Fibroblast of peridontal ligament (primary cell): ENCODE data around the gene SH3BP4.

Experiments
- DNase-seq: peaks from one replicate; pipeline ENCODE4 v3.0.0-alpha.2; 2010; ENCODE audit errors: extremely low read depth

Gene SH3BP4

GRCh38 chr2:234998404-234999211 lies 46.8 kb downstream of the SH3BP4 start:
- DNase-seq = no peak

GRCh38 chr2:234999740-235000425 lies 48.1 kb downstream of the SH3BP4 start:
- no peak for DNase-seq

- DNase-seq = no peak
These were observed 48.8 kb downstream of the SH3BP4 start for GRCh38 chr2:235000426-235001236.

DNA sequence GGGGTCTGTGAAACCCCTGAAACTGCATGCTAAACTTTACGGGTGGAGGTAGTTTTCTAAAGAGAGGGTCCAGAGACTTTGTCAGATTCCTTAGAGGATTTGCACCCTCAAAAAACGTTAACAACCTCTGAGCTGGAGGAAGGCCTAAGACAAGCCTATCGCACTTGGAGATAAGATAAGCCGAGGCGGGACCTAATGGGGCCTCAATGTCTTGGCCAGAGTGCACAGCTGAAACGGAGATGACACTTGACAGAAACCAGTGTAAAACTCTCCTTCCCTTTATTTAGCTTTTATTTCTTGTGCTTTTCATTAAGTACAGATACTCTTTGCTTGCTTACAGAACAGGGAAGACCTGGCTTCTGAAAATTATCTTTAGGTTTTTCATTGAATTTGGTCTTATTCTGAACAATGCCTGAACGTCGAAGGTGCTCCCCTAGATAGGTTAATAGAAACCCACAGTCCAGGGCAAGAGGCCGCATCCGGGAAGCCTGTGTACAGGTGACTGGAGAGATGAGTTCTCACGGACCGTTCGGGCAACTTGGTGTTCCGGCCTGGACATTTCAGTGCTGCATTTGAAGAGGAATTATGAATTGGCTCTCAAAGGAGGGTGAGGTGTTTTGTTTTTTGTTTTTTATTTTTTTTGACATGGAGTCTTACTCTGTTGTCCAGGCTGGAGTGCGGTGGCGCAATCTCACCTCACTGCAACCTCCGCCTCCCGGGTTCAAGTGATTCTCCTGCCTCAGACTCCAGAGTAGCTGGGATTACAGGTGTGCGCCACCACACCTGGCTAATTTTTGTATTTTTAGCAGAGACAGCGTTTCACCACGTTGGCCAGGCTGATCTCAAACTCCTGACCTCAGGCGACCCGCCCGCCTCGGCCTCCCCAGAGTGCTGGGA lies 49.7 kb downstream of the SH3BP4 start:
- DNase-seq = no peak

DNA sequence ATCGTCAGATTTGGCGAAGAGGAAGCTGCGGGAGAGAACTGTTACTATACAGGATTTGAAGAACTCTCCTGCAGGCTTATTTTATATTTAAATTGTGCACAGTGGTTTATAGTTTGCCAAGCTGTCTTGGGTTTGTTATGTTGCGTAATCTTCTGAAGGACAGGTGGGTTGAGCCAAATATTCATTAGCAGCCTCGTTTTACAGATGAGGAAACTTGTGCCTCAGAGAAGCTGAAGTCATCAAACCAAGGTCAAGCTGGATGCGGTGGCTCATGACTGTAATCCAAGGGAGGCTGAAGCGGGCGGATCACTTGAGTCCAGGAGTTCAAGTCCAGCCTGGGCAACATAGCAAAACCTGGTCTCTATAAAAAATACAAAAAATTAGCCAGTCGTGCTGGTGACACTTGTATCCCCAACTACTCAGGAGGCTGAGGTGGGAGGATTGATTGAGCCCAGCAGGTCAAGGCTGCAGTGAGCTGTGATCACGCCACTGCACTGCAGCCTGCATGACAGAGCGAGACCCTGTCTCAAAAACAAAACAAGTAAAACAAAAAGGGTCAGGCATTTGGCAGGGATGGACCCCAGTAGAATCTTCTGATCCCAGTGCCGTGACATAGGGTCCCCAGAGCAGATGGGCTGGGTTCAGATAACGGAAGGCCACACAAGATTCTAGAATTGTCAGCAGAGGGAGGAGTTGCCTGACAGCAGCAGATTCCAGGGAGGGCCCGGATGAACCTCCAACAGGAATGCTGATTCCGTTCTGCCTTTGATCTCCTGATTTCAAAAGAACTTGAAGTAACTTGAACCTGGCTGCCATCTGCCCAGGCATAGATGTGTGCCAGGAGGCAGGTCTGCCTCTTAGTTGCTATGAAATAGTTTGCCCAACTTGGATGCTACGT lies 50.6 kb downstream of the SH3BP4 start:
- peak; percentile 49 for DNase-seq

DNA sequence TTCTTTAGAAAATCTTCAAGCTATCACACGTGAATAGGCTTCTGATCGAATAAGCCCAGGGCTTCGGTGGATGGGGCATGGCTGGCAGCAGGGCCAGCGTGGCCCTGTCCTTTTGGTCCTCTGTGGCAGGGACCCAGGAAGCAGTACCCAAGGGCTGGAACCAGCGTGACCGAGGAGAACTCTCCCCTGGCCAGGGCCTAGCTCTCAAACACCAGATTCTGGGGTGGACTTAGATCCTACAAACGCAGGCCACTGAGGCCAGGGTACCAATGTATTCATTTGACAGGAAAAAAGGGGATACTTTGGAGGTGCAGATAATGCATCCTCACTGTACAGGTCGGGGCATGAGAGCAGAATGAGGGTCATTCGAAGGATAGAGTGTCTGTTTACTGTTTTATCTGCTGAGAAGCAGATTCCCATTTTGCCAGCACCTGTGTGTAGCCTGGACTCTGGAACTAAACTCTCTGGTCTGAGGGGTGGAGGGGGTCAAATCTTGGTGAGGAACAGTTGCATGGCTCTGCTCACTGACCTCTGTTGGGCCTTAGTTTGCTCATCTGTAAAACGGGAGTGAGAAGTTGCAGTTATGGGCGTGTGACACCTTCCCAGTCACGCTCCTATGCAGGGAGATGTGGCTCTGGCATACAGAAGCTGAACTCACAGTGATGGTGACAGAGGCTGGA lies 51.4 kb downstream of the SH3BP4 start:
- no peak for DNase-seq

- DNase-seq = no peak
These were observed 52.6 kb downstream of the SH3BP4 start for GRCh38 chr2:235004329-235004903.

- no peak for DNase-seq
These were observed 53.2 kb downstream of the SH3BP4 start for GRCh38 chr2:235005023-235005422.

- DNase-seq = no peak
These were observed 53.9 kb downstream of the SH3BP4 start for GRCh38 chr2:235005603-235006259.

DNA sequence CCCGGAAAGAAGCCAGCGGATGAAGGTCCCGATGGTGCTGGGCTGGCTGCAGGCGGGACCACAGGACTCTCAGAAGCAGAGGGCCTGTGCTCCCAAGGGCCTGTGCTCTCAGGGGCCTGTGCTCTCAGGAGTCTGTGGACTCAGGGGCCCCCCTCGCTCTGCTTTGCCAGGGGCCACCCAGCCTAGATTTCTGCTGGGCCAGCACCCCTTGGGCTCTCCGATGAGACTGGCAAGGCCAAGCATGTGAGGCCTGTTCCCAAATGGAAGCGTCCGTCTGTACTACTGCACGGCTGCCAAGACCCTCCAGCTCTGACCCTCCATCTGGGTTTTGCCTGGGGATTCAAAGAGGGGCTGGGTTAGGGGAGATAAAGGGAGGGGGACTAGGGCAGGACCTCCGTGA lies 54.6 kb downstream of the SH3BP4 start:
- DNase-seq = no peak

DNA sequence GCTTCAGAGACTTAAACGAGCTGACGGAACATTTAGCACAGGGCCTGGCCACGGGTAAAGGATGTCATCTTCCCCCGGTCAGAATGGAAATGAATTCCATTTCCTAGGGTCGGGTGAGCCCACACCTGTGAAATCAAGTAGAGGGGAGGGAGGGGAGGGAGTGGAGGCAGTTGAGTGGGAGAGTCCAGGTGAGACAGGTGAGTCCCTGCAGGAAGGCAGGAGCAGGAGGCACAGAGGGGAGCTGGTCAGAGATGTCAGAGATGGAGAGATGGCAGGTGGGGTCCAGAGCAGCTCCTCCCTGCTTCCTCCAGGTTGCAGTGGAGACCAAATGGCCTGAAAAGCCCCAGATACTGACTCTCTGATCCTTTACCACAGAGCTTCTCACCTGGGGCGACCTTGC lies 55.2 kb downstream of the SH3BP4 start:
- no peak for DNase-seq

- DNase-seq = no peak
These were observed 56.0 kb downstream of the SH3BP4 start for GRCh38 chr2:235007664-235008457.

DNA sequence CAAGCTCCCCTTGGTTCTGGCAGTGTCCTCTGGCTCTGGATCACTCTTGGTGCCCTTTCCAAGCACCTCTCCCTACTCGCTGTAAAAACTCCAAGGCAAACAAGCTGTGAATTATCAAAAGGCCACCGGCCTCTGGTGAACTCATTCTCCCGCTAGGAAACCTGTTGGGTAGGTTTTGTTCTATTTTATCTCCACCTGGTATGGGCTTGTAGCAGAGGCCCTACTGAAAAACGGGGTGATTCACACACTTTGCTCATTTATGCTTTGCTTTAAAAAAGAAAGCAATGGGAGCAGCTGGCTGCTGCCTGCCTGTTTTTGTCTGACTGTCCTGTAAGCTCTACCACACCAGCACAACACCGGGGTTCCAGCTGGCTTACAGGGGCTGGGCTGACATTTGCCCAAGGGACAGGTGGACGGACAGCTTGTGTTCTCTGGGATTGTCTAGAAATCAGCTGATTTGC lies 56.8 kb downstream of the SH3BP4 start:
- DNase-seq = no peak

DNA sequence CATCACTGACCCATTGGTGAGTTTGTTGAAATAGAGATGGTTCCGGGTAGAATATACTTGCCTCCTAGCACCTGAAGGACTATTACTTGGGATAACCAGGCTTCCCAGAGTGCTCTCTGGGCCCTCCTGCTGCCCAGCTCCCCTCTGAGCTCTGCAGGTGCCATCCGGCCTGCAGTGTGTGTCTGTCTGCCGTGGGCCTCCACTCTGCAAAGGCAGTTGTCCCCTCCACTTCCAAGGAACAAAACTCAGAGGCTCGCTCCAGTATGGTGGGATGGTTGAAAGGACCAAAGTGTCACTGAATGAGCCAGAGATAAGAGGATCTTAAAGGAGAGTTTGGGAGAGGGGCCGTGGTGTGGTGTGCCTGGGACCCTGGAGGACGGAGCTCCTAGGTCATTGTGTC lies 57.3 kb downstream of the SH3BP4 start:
- no peak for DNase-seq

DNA sequence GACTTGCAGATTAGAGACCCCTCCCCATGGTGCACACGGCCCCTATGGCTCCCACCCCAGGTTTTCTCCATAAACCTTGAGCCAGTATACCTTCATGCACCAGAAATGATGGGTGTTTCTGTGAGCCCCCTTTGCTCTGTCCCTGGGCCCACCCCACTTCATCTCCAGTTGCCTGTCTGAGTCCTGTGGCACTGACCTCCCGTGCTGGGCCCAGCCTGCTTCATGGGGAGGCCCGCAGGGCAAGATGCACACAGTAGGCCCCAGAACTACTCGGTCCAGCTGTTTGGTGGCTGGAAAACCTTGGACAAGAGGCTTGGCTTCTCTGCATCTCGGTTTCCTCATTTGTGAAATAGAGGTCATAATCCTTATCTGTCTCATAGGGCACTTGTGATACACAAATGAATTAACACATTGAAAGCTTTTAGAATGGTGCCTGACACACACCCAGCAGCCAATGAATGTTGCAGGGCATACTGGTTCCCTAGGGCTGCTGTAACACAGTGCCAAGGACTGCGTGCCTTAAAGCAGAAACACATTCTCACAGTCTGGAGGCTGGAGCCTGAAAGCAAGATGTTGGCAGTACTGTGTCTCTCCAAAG lies 58.4 kb downstream of the SH3BP4 start:
- DNase-seq = no peak

DNA sequence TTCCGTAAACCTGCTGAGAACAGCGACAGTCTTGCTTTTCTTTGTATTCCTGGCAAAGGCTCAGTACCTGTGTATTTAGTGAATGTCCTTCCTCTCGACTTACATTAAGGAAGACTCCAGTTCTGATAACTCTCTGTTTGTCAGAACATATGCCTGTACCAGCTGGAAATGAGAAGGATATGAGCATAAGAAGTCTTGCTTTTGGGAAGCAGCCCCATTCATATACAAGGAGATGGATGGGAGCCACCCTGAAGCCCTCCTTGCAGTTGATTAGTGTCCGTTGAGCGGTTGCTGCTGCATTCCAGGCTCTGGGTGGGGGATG lies 59.8 kb downstream of the SH3BP4 start:
- no peak for DNase-seq

GRCh38 chr2:235011929-235012631 lies 60.3 kb downstream of the SH3BP4 start:
- no peak for DNase-seq
